HepG2 (cell line): ENCODE data around the gene CMAS. TPM values are rescaled to one million over a fixed set of nuclear protein-coding genes. Genes with fewer than 3 reads are reported as not detected.

Experiments used
- ATAC-seq: fragments of 200-7000 bp; cut with Tn5 transposase; 3 replicates; pipeline ENCODE4 v1.9.1; 2020; ENCODE audit warnings: mild to moderate bottlenecking, moderate library complexity
- BruUV-seq: library from RNA; stranded (reverse); fragments of 400-500 nt; replicated peaks from 2 replicates; lab custom pipeline; 2021; lab: Mats Ljungman, UMichigan
- CTCF ChIA-PET: fragments of 300-600 bp; formaldehyde crosslinking; extraction: SDS; loops from one replicate; lab custom pipeline; 2021; ENCODE audit warnings: low total read pairs, inconsistent platforms, low intra/inter-chr PET ratio; lab: Yijun Ruan, JAX
- POLR2A ChIA-PET: fragments of 350-600 bp; sonication (Branson Sonifier 250); formaldehyde crosslinking; loops from one replicate; lab custom pipeline; 2020; ENCODE audit warnings: antibody characterized with exemption, inconsistent platforms; lab: Yijun Ruan, JAX
- DNase-seq: peaks from one replicate; pipeline ENCODE4 v3.0.0-alpha.2; 2015; ENCODE audit warnings: low spot score
- FAIRE-seq: peaks from 3 replicates; lab custom pipeline; 2011; peaks lifted over from hg19 to GRCh38; lab: Jason Lieb, UNC
- H2AFZ ChIP-seq: one replicate; pipeline ENCODE4 v1.6.1; 2011; ENCODE audit warnings: low read length, inconsistent platforms
- H3K27ac ChIP-seq: fragments of 300-600 bp; 3 replicates; pipeline ENCODE4 v1.8.0; 2011; ENCODE audit warnings: mixed run types, mild to moderate bottlenecking, mixed read lengths, low read length, inconsistent platforms; ENCODE audit not compliant: insufficient read depth; ENCODE audit errors: extremely low read length
- H3K27me3 ChIP-seq, 2 experiments: fragments of 200-600 bp in 1 of 2; 2 replicates in 1 of 2; 3 replicates in 1 of 2; pipeline versions ENCODE4 v1.6.0 to v1.8.0; 2011; ENCODE audit warnings: low read length in 2 of 2, mild to moderate bottlenecking in 2 of 2, moderate library complexity in 2 of 2, inconsistent platforms in 1 of 2; ENCODE audit not compliant: insufficient read depth in 2 of 2, control insufficient read depth in 1 of 2
- H3K36me3 ChIP-seq, 2 experiments: fragments of 200-600 bp in 1 of 2; replicated peaks in 1 of 2; 2 replicates in 1 of 2; 3 replicates in 1 of 2; pipeline versions ENCODE4 v1.5.1 to v1.8.0; 2011; ENCODE audit warnings: low read length in 2 of 2, inconsistent platforms in 1 of 2; ENCODE audit not compliant: insufficient read depth in 2 of 2, control insufficient read depth in 1 of 2
- H3K4me1 ChIP-seq: 2 replicates; pipeline ENCODE4 v1.5.1; 2012; ENCODE audit warnings: low read length, inconsistent platforms; ENCODE audit not compliant: insufficient read depth
- H3K4me2 ChIP-seq: 2 replicates; pipeline ENCODE4 v1.6.0; 2011; ENCODE audit warnings: low read depth, low read length, inconsistent platforms
- H3K4me3 ChIP-seq, 3 experiments: fragments of 200-600 bp in 1 of 3; sonication (generic), shearing (Covaris generic) in 1 of 3; replicated peaks in 1 of 3; 2 replicates each; pipeline ENCODE4 v1.5.1; 2011 to 2016; ENCODE audit warnings: low read length in 3 of 3, inconsistent platforms in 2 of 3, low read depth in 2 of 3, mild to moderate bottlenecking in 2 of 3, control low read depth in 1 of 3, mixed read lengths in 1 of 3; ENCODE audit not compliant: insufficient read depth in 1 of 3
- H3K79me2 ChIP-seq: one replicate; pipeline ENCODE4 v1.6.1; 2011; ENCODE audit warnings: low read length, inconsistent platforms; ENCODE audit not compliant: insufficient read depth
- H3K9ac ChIP-seq: 2 replicates; pipeline ENCODE4 v1.6.0; 2011; ENCODE audit warnings: mild to moderate bottlenecking, low read depth, low read length, inconsistent platforms; ENCODE audit not compliant: insufficient read depth
- H3K9me3 ChIP-seq: 2 replicates; pipeline ENCODE4 v1.5.1; 2012; ENCODE audit warnings: mild to moderate bottlenecking, low read length
- H4K20me1 ChIP-seq: 2 replicates; pipeline ENCODE4 v1.6.0; 2011; ENCODE audit warnings: inconsistent platforms, mild to moderate bottlenecking, low read length, moderate library complexity; ENCODE audit not compliant: insufficient read depth
- MAFF ChIP-seq: IDR thresholded peaks from 2 replicates; pipeline ENCODE4 v1.6.1; 2011; ENCODE audit warnings: low read depth, low read length, improper control_type of control experiment
- MAFK ChIP-seq, 2 experiments: IDR thresholded peaks in 1 of 2; conservative IDR thresholded peaks in 1 of 2; 2 replicates each; pipeline ENCODE4 v1.6.1; 2011; ENCODE audit warnings: improper control_type of control experiment in 2 of 2, low read length in 2 of 2
- POGZ ChIP-seq: sonication (generic); formaldehyde crosslinking; IDR thresholded peaks from 2 replicates; pipeline ENCODE4 v1.4.0; 2020; ENCODE audit warnings: mild to moderate bottlenecking, missing genetic modification reagents
- ZBTB40 ChIP-seq, 2 experiments: fragments of 450-650 bp in 1 of 2; sonication (generic) in 1 of 2; formaldehyde crosslinking in 1 of 2; IDR thresholded peaks; 2 replicates each; pipeline versions ENCODE4 v1.6.1 to v1.8.0; 2016 to 2022; ENCODE audit warnings: antibody characterized with exemption in 1 of 2, mild to moderate bottlenecking in 1 of 2, missing genetic modification reagents in 1 of 2
- WGBS: methylation state at CpG from one replicate; pipeline ENCODE4 v1.1.6; 2017; ENCODE audit warnings: low lambda C conversion rate; 5-methylcytosine and 5-hydroxymethylcytosine counted together
- in situ Hi-C: cut with HindIII; loops from 2 replicates; pipeline ENCODE4 v1.10.0; 2017; ENCODE audit warnings: low pct_unique_long_range_greater_than_20kb; ENCODE audit not compliant: extremely low pct_ligation_motif_present
- intact Hi-C: fragments of 100-400 bp; cut with micrococcal nuclease; formaldehyde crosslinking; loops from one replicate; pipeline ENCODE4 v1.10.0; 2022; ENCODE audit not compliant: unreplicated experiment
- polyA plus RNA-seq, 8 experiments: library from polyadenylated mRNA; depleted of rRNA in 3 of 8; stranded (reverse) in 7 of 8; unstranded in 1 of 8; fragments of >200 nt; fragmentation: Illumina TruSeq in 4 of 8; extraction: Trizol in 4 of 8; gene quantifications; 2 replicates each; pipeline versions ENCODE4 v1.2.1 to v1.2.3, GENCODE V29; 2011 to 2016; ENCODE audit warnings: low read depth in 4 of 8, missing spikeins in 1 of 8, mixed read lengths in 1 of 8; ENCODE audit not compliant: insufficient read depth in 1 of 8
- total RNA-seq, 5 experiments: library from RNA; depleted of rRNA; stranded (reverse); fragments of >200 nt; fragmentation: Illumina TruSeq; extraction: Trizol; gene quantifications; 2 replicates each; pipeline ENCODE4 v1.2.3, GENCODE V29; 2016; ENCODE audit warnings: low read depth in 1 of 5

The CMAS gene
- total and polyA plus RNA-seq, 2 of the 13 experiments (the other 11 are each of a cell fraction or from before 2014, with no cell fraction given), result 14.0 to 21.3 TPM

GRCh38 chr12:22054155-22054554 is 8.1 kb downstream of the CMAS start:
- CTCF ChIA-PET, result no interaction called here
- POLR2A ChIA-PET, result no interaction called here

More at GRCh38 chr12:22054155-22054554, 8.1 kb downstream of the CMAS start:
- Histone ChIP-seq H3K79me2 (no peaks in the 10 kb centered on the region), H3K4me2 (no peak overlapping the region), H2AFZ (no peak overlapping the region), H3K36me3 (peaks cover 0 to 17% of the 10 kb centered on the region in 2 experiments; a peak in 3 of 5 replicates), H4K20me1 (no peaks in the 10 kb centered on the region), H3K27me3 (no peaks in the 10 kb centered on the region), H3K27ac (no peak overlapping the region), H3K4me1 (peaks cover 17% of the 10 kb centered on the region), H3K4me3 (no peak overlapping the region), H3K9me3 (no peaks in the 10 kb centered on the region), H3K9ac (no peak overlapping the region)
- in situ Hi-C loops (no loop called here), intact Hi-C loops (no loop called here)
- no peak for FAIRE-seq
- no peak for DNase-seq
- WGBS, result 99% methylated on average over 3 of the region's 3 CpGs
- no TSS peak for BruUV-seq
- TF ChIP-seq POGZ (no peak), MAFK (conservative IDR thresholded peaks at IDR 0.05 in 1 of 2, IDR thresholded peaks at IDR 0.05 in 1 of 2; ENCODE audit: low read length in 2 of 2) (peak; percentile 94 to 97), ZBTB40 (IDR thresholded peaks at IDR 0.05) (no peak), ZBTB40 (CRISPR knock-in tag; IDR thresholded peaks at IDR 0.05) (no peak), MAFF (peak; percentile 95)
- ATAC-seq, result no peak
